OCI-LY1 (cell line): ENCODE data around the gene KCNE5.

Experiments
- H2AFZ ChIP-seq: fragments of 200-600 bp; sonication (generic), shearing (Covaris generic); 2 replicates; pipeline ENCODE4 v1.6.0; 2014; ENCODE audit warnings: antibody characterized with exemption, mild to moderate bottlenecking, low read length
- H3F3A ChIP-seq: fragments of 200-600 bp; sonication (generic), shearing (Covaris generic); 2 replicates; pipeline ENCODE4 v1.6.0; 2014; ENCODE audit warnings: mild to moderate bottlenecking, antibody characterized with exemption, low read length, moderate library complexity; ENCODE audit not compliant: insufficient read depth
- H3K27ac ChIP-seq: fragments of 200-600 bp; sonication (generic); 2 replicates; pipeline ENCODE4 v1.5.1; 2014; ENCODE audit warnings: low read length, mixed run types, mild to moderate bottlenecking, low read depth; ENCODE audit not compliant: poor library complexity, severe bottlenecking
- H3K27me3 ChIP-seq: fragments of 200-600 bp; sonication (generic); 2 replicates; pipeline ENCODE4 v1.6.0; 2014; ENCODE audit warnings: antibody characterized with exemption, mild to moderate bottlenecking, low read length, moderate library complexity; ENCODE audit not compliant: insufficient read depth
- H3K36me3 ChIP-seq: fragments of 200-600 bp; sonication (generic); 2 replicates; pipeline ENCODE4 v1.6.1; 2014; ENCODE audit warnings: mild to moderate bottlenecking, antibody characterized with exemption, low read length, moderate library complexity, mixed read lengths; ENCODE audit not compliant: insufficient read depth
- H3K4me1 ChIP-seq: fragments of 200-600 bp; sonication (generic); 2 replicates; pipeline ENCODE4 v1.5.1; 2014; ENCODE audit warnings: mild to moderate bottlenecking, low read length, moderate library complexity; ENCODE audit not compliant: insufficient read depth, severe bottlenecking
- H3K4me2 ChIP-seq: fragments of 200-600 bp; sonication (generic), shearing (Covaris generic); 2 replicates; pipeline ENCODE4 v1.6.1; 2014; ENCODE audit warnings: low read length
- H3K4me3 ChIP-seq: fragments of 200-600 bp; sonication (generic); 2 replicates; pipeline ENCODE4 v1.5.1; 2014; ENCODE audit warnings: low read length, low read depth, mild to moderate bottlenecking, mixed read lengths; ENCODE audit not compliant: poor library complexity, severe bottlenecking
- H3K79me2 ChIP-seq: fragments of 200-600 bp; shearing (Covaris generic); 2 replicates; pipeline ENCODE4 v1.6.1; 2016; ENCODE audit warnings: mixed run types, low read length, mixed read lengths; ENCODE audit not compliant: insufficient read depth
- H3K9ac ChIP-seq: fragments of 200-600 bp; sonication (generic), shearing (Covaris generic); 2 replicates; pipeline ENCODE4 v1.6.1; 2014; ENCODE audit warnings: mild to moderate bottlenecking, low read length, mixed read lengths
- H3K9me2 ChIP-seq: fragments of 200-600 bp; sonication (generic), shearing (Covaris generic); 2 replicates; pipeline ENCODE4 v1.6.1; 2014; ENCODE audit warnings: low read depth, mild to moderate bottlenecking, low read length, mixed read lengths
- H3K9me3 ChIP-seq: fragments of 200-600 bp; shearing (Covaris generic); 2 replicates; pipeline ENCODE4 v1.6.1; 2014; ENCODE audit warnings: low read length, mixed read lengths
- H4K20me1 ChIP-seq: fragments of 200-600 bp; sonication (generic), shearing (Covaris generic); 2 replicates; pipeline ENCODE4 v1.6.0; 2016; ENCODE audit warnings: mild to moderate bottlenecking, low read length; ENCODE audit not compliant: insufficient read depth
- CTCF ChIP-seq: fragments of 200-600 bp; sonication (generic), shearing (Covaris generic); IDR thresholded peaks from 2 replicates; pipeline ENCODE4 v1.5.1; 2017; ENCODE audit warnings: mild to moderate bottlenecking, antibody characterized with exemption, low read length, moderate library complexity, mixed read lengths
- EZH2 ChIP-seq: fragments of 200-600 bp; sonication (generic), shearing (Covaris generic); IDR thresholded peaks from 2 replicates; pipeline ENCODE4 v1.8.0; 2017; ENCODE audit warnings: borderline replicate concordance, mixed run types, mild to moderate bottlenecking, antibody characterized with exemption, low read length, moderate library complexity, mixed read lengths

The KCNE5 gene

GRCh38 chrX:109622270-109622669, 2.7 kb downstream of the KCNE5 start:
- Histone ChIP-seq H3F3A (no peaks in the 10 kb centered on the region), H3K9ac (no peak overlapping the region)
- no peak for TF ChIP-seq CTCF
- no peak for TF ChIP-seq EZH2

GRCh38 chrX:109619771-109620170, 5.2 kb downstream of the KCNE5 start:
- Histone ChIP-seq H2AFZ (no peak overlapping the region), H3K9ac (no peak overlapping the region), H3K9me2 (no peaks in the 10 kb centered on the region), H3K4me2 (no peak overlapping the region), H3K79me2 (no peaks in the 10 kb centered on the region), H3F3A (no peaks in the 10 kb centered on the region), H3K4me3 (no peak overlapping the region), H3K9me3 (no peaks in the 10 kb centered on the region), H3K36me3 (no peaks in the 10 kb centered on the region), H3K27me3 (no peaks in the 10 kb centered on the region), H4K20me1 (no peaks in the 10 kb centered on the region), H3K4me1 (no peaks in the 10 kb centered on the region), H3K27ac (no peak overlapping the region)
- no peak for TF ChIP-seq CTCF
- no peak for TF ChIP-seq EZH2

More at GRCh38 chrX:109622270-109622669, 2.7 kb downstream of the KCNE5 start:
- Histone ChIP-seq H3K27me3 (no peaks in the 10 kb centered on the region), H4K20me1 (no peaks in the 10 kb centered on the region), H3K4me1 (no peaks in the 10 kb centered on the region), H3K36me3 (no peaks in the 10 kb centered on the region), H3K27ac (no peak overlapping the region), H3K9me3 (no peaks in the 10 kb centered on the region), H3K4me3 (no peak overlapping the region), H3K4me2 (no peak overlapping the region), H3K9me2 (no peaks in the 10 kb centered on the region), H3K79me2 (no peaks in the 10 kb centered on the region), H2AFZ (no peak overlapping the region)

- no peaks in the 10 kb centered on the region for H3K79me2 ChIP-seq
- no peaks in the 10 kb centered on the region for H3K4me1 ChIP-seq
- H3K27me3 ChIP-seq: no peaks in the 10 kb centered on the region
- no peak overlapping the region for H3K9ac ChIP-seq
- no peaks in the 10 kb centered on the region for H3F3A ChIP-seq
- H3K4me3 ChIP-seq: no peak overlapping the region
- no peaks in the 10 kb centered on the region for H3K9me3 ChIP-seq
- H3K9me2 ChIP-seq: no peaks in the 10 kb centered on the region
- no peak for TF ChIP-seq EZH2
- no peak for TF ChIP-seq CTCF
- H3K4me2 ChIP-seq: no peak overlapping the region
- H2AFZ ChIP-seq: no peak overlapping the region
- H3K27ac ChIP-seq: no peak overlapping the region
- no peaks in the 10 kb centered on the region for H4K20me1 ChIP-seq
- no peaks in the 10 kb centered on the region for H3K36me3 ChIP-seq
These were observed 10.0 kb downstream of the KCNE5 start for GRCh38 chrX:109614951-109615350.
